Effector memory CD4-positive, alpha-beta T cell (primary cell): ENCODE measurements around the gene URB1.
A peak's percentile ranks its signal among the peaks of the same experiment; 100 is the strongest.

Experiments used
- DNase-seq, 3 donors: peaks; one replicate each; pipeline ENCODE4 v3.0.0-alpha.2; 2020
- H3K27ac ChIP-seq: 2 replicates; pipeline ENCODE4 v1.7.0; 2013; ENCODE audit warnings: mild to moderate bottlenecking, low read length, moderate library complexity; ENCODE audit not compliant: insufficient read depth, poor library complexity, severe bottlenecking
- H3K27me3 ChIP-seq: replicated peaks from 2 replicates; pipeline ENCODE4 v1.7.0; 2013; ENCODE audit warnings: mild to moderate bottlenecking, low read length; ENCODE audit not compliant: insufficient read depth, control insufficient read depth, poor library complexity, severe bottlenecking
- H3K36me3 ChIP-seq: 2 replicates; pipeline ENCODE4 v1.7.0; 2013; ENCODE audit warnings: mild to moderate bottlenecking, low read length, moderate library complexity; ENCODE audit not compliant: control insufficient read depth, insufficient read depth
- H3K4me1 ChIP-seq: 2 replicates; pipeline ENCODE4 v1.7.0; 2013; ENCODE audit warnings: low read length, mild to moderate bottlenecking; ENCODE audit not compliant: control insufficient read depth, insufficient read depth, poor library complexity, severe bottlenecking
- H3K4me3 ChIP-seq: 2 replicates; pipeline ENCODE4 v1.7.0; 2013; ENCODE audit warnings: low read length, low read depth, mild to moderate bottlenecking; ENCODE audit not compliant: insufficient read depth, poor library complexity, severe bottlenecking
- H3K9me3 ChIP-seq: 2 replicates; pipeline ENCODE4 v1.7.0; 2013; ENCODE audit warnings: mild to moderate bottlenecking, low read length, moderate library complexity; ENCODE audit not compliant: control insufficient read depth

Gene URB1

GRCh38 chr21:32424191-32424535, 31.4 kb upstream of the URB1 start:
- DNase-seq = no peak
- Histone ChIP-seq H3K36me3 (no peaks in the 10 kb centered on the region), H3K27ac (no peak overlapping the region), H3K4me3 (no peak overlapping the region), H3K4me1 (no peaks in the 10 kb centered on the region), H3K27me3 (no peaks in the 10 kb centered on the region), H3K9me3 (no peaks in the 10 kb centered on the region)

- Histone ChIP-seq H3K4me1 (no peaks in the 10 kb centered on the region), H3K4me3 (no peak overlapping the region), H3K27me3 (no peaks in the 10 kb centered on the region), H3K27ac (no peak overlapping the region), H3K36me3 (no peaks in the 10 kb centered on the region), H3K9me3 (no peaks in the 10 kb centered on the region)
- no peak for DNase-seq
Observed at GRCh38 chr21:32423320-32424190, 30.7 kb upstream of the URB1 start.

DNA sequence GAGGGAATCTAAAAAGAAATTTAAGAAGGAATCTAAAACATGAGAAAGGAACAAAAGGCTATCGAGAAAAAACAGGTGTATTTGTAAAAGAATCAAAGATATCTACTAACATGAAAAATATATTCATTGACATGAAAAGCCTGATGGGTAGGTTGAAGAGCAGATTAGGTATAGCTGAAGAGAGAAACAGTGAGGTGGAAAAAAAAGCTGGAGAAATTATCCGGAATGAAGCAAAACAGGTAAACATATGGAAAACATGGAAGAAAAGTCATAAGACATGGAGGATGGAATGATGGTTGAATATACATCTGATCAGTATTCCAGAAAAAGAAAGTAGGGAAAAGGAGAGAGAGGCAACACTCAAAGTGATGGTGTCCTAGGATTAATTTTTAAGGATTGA, 29.3 kb upstream of the URB1 start:
- Histone ChIP-seq H3K4me1 (no peaks in the 10 kb centered on the region), H3K36me3 (no peaks in the 10 kb centered on the region), H3K27ac (no peak overlapping the region), H3K27me3 (no peaks in the 10 kb centered on the region), H3K4me3 (no peak overlapping the region), H3K9me3 (no peaks in the 10 kb centered on the region)
- DNase-seq = no peak

GRCh38 chr21:32418146-32418545, 25.3 kb upstream of the URB1 start:
- Histone ChIP-seq H3K36me3 (no peaks in the 10 kb centered on the region), H3K9me3 (no peaks in the 10 kb centered on the region), H3K27ac (no peak overlapping the region), H3K4me1 (peaks cover 5% of the 10 kb centered on the region), H3K27me3 (no peaks in the 10 kb centered on the region), H3K4me3 (no peak overlapping the region)
- no peak for DNase-seq

- Histone ChIP-seq H3K27me3 (no peaks in the 10 kb centered on the region), H3K36me3 (no peaks in the 10 kb centered on the region), H3K4me1 (peaks cover 16% of the 10 kb centered on the region), H3K9me3 (no peaks in the 10 kb centered on the region), H3K27ac (no peak overlapping the region), H3K4me3 (no peak overlapping the region)
- DNase-seq = no peak
Observed at GRCh38 chr21:32415451-32416398, 22.9 kb upstream of the URB1 start.

GRCh38 chr21:32414579-32415358, 22.0 kb upstream of the URB1 start:
- Histone ChIP-seq H3K27ac (no peak overlapping the region), H3K4me3 (no peak overlapping the region)
- DNase-seq = no peak

DNA sequence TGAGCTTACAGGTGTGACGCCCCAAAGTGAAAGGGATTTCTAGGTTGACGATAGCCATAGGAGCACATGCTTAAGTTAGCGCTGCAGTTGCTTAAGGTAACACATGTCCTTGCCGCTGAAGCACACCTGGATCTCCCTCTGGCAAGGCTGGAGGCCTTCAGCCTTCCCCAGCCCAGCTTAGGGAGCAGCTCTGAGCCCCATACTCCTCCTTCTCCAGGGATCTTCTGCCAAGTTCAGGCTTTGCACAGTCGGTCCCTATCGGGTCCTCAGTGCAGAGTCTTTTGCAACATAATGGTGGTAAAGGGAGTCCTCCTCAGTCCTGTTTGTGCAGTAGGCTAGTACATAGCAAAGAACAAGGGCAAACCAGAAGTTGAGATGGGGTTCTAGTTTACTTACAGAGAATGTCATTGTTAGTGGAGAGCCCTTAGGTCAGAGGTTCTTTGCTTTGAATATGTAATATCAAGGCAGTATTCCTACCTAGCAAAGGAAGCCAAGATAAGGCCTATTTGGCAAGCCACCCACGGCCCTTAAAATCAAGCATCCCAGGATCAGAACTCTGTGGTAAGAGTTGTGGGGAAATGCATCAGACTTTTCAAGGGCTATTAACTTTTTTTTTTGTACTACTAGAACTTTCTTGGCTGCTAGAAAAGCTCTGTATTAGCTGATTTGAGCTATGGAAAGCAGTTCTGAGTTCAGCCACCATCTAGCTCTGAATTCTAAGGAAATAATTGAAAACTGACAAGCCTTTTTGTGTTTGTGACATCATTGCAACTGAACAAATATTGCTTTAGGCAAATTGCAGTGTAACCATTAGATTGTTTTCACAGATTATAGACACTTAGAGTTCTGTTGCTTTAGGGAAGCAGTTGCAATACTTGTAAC, 21.1 kb upstream of the URB1 start:
- Histone ChIP-seq H3K27ac (no peak overlapping the region), H3K36me3 (no peaks in the 10 kb centered on the region), H3K4me3 (no peak overlapping the region), H3K27me3 (no peaks in the 10 kb centered on the region), H3K4me1 (peaks cover 16% of the 10 kb centered on the region), H3K9me3 (no peaks in the 10 kb centered on the region)
- no peak for DNase-seq

More at GRCh38 chr21:32414579-32415358, 22.0 kb upstream of the URB1 start:
- Histone ChIP-seq H3K4me1 (peaks cover 16% of the 10 kb centered on the region), H3K27me3 (no peaks in the 10 kb centered on the region), H3K9me3 (no peaks in the 10 kb centered on the region), H3K36me3 (no peaks in the 10 kb centered on the region)

DNA sequence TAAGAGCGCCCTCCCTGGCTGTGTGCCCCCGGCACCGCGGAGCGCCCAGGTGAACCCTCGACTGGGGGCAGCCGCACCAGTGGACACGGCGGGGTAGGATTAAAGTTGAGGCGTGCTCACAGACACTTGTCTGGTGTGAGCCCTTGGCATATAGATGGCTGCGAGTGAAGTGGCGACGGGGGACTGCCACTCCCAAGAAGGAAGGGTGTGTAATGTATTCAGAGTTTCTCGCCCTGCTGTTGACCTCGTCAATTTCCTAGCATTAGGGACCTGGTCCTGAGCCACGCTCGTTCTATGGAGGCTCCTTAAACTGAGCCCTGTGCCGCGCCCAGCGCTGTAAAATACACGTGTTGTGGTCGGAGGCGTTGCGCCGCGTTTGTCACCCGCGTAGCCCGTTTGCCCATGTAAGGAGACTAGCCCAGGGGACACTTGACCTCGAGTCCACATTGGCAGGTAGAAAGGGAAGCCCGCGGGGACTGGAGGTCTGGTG, 20.2 kb upstream of the URB1 start:
- Histone ChIP-seq H3K27me3 (no peaks in the 10 kb centered on the region), H3K4me3 (peak overlapping the region; percentile 95), H3K36me3 (no peaks in the 10 kb centered on the region), H3K9me3 (no peaks in the 10 kb centered on the region), H3K4me1 (peaks cover 16% of the 10 kb centered on the region), H3K27ac (peak overlapping the region; percentile 90)
- peak in 1 of 3 donors; percentile 6 for DNase-seq
